GM19324 (cell line): ENCODE results near the gene ADCYAP1.

Experiments used
- ATAC-seq: cut with Tn5 transposase; IDR thresholded peaks from one replicate; pipeline ENCODE4 v1.9.1; 2021; ENCODE audit warnings: mild to moderate bottlenecking, moderate library complexity; ENCODE audit not compliant: unreplicated experiment, low FRiP score

The ADCYAP1 gene

GRCh38 chr18:908758-909724, 4.4 kb downstream of the ADCYAP1 start:
- ATAC-seq: no peak

GRCh38 chr18:910247-910646, 5.6 kb downstream of the ADCYAP1 start:
- ATAC-seq: no peak

- no peak for ATAC-seq
Observed at GRCh38 chr18:911025-911424, 6.4 kb downstream of the ADCYAP1 start.

GRCh38 chr18:911486-911885, 6.8 kb downstream of the ADCYAP1 start:
- ATAC-seq: no peak

- ATAC-seq: no peak
Observed at GRCh38 chr18:916562-916961, 11.9 kb downstream of the ADCYAP1 start.

- no peak for ATAC-seq
Observed at GRCh38 chr18:919078-919477, 14.4 kb downstream of the ADCYAP1 start.

- no peak for ATAC-seq
Observed at GRCh38 chr18:923144-923866, 18.6 kb downstream of the ADCYAP1 start.

- no peak for ATAC-seq
Observed at GRCh38 chr18:924987-925386, 20.3 kb downstream of the ADCYAP1 start.

GRCh38 chr18:926946-927345, 22.3 kb downstream of the ADCYAP1 start:
- ATAC-seq: no peak

- no peak for ATAC-seq
Observed at GRCh38 chr18:933082-933481, 28.4 kb downstream of the ADCYAP1 start.

GRCh38 chr18:934518-935133, 30.0 kb downstream of the ADCYAP1 start:
- no peak for ATAC-seq

GRCh38 chr18:936941-937340, 32.3 kb downstream of the ADCYAP1 start:
- ATAC-seq: no peak

- no peak for ATAC-seq
Observed at GRCh38 chr18:939166-939565, 34.5 kb downstream of the ADCYAP1 start.

- ATAC-seq: no peak
Observed at GRCh38 chr18:939958-940357, 35.3 kb downstream of the ADCYAP1 start.

GRCh38 chr18:941331-941730, 36.7 kb downstream of the ADCYAP1 start:
- ATAC-seq: no peak

GRCh38 chr18:944440-944839, 39.8 kb downstream of the ADCYAP1 start:
- no peak for ATAC-seq

- ATAC-seq: no peak
Observed at GRCh38 chr18:949724-950631, 45.3 kb downstream of the ADCYAP1 start.

GRCh38 chr18:950882-951495, 46.3 kb downstream of the ADCYAP1 start:
- ATAC-seq: no peak

- ATAC-seq: no peak
Observed at GRCh38 chr18:955384-956066, 50.9 kb downstream of the ADCYAP1 start.
